Measurements from ENCODE around the gene C10orf90. TPM values are rescaled to one million over a fixed set of nuclear protein-coding genes. Genes with fewer than 3 reads are reported as not detected.

The C10orf90 gene
- total and polyA plus RNA-seq, 2 of the 8 experiments (the other 6 are each of a cell fraction or from before 2014, with no cell fraction given), result 0.21 TPM; not detected in 1

DNA sequence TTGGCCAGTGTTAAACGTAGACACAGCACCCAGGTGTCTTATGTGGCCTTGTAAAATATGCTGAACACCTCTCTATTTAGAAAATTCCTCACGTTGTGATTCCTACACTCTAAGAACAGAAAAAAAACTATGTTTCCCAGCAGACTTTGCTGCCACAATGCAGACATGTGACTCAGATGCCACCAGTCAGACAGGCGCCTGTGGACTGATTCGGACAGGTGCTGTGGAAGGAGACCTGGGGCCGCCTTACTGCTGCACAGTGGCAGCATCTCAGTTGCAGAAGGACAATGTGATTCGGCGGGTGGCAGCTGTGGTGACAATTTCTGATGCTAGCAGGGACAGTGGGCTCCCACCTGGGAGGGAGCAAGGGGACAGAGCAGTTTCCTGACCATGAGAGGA is 88.8 kb downstream of the C10orf90 start:
- CTCF ChIA-PET (ENCODE audit: partially characterized antibody), result interaction anchor here (0.6 kb wide), 1 partner anchor 1238 kb away, joined by 3 read pairs; no protein-coding TSS in a partner anchor

More for the DNA sequence above, 88.8 kb downstream of the C10orf90 start:
- H3K27me3 ChIP-seq (replicated peaks in 1 of 4; ENCODE audit: control insufficient read depth in 3 of 4, extremely low read depth in 1 of 4, insufficient read depth in 3 of 4, low read length in 3 of 4), result no peaks in the 10 kb centered on the region
- no peak overlapping the region for H4K8ac ChIP-seq (ENCODE audit: extremely low read depth, insufficient read depth, low read length)
- H3K4me1 ChIP-seq (replicated peaks in 1 of 4; ENCODE audit: control insufficient read depth in 3 of 4, insufficient read depth in 4 of 4, low read length in 3 of 4), result peaks cover 0 to 8% (median 6%) of the 10 kb centered on the region in 4 experiments; a peak in 5 of 7 replicates
- H4K20me1 ChIP-seq (replicated peaks in 1 of 2; ENCODE audit: control insufficient read depth in 1 of 2, insufficient read depth in 2 of 2, low read length in 2 of 2), result no peaks in the 10 kb centered on the region
- H3K4me3 ChIP-seq (ENCODE audit: extremely low read depth in 1 of 4, insufficient read depth in 2 of 4, low read depth in 3 of 4, low read length in 4 of 4), result no peak overlapping the region
- TF ChIP-seq CTCF (IDR thresholded peaks at IDR 0.05; ENCODE audit: control extremely low read depth in 1 of 3, insufficient read depth in 1 of 3, low read depth in 1 of 3, low read length in 3 of 3) (no peak), GTF2F1 (IDR thresholded peaks at IDR 0.05; ENCODE audit: borderline replicate concordance, low read depth, low read length) (no peak), KDM1A (IDR thresholded peaks at IDR 0.05; ENCODE audit: borderline replicate concordance, low read length) (no peak), HDAC2 (IDR thresholded peaks at IDR 0.05; ENCODE audit: borderline replicate concordance in 1 of 2, low read depth in 2 of 2, low read length in 2 of 2) (no peak), TAF7 (optimal IDR thresholded peaks at IDR 0.05; ENCODE audit: borderline replicate concordance, low read depth, low read length) (no peak), EZH2 (IDR thresholded peaks at IDR 0.05; ENCODE audit: low read depth, low read length, severe bottlenecking) (no peak), ASH2L (IDR thresholded peaks at IDR 0.05; ENCODE audit: low read length) (no peak)
- no peak overlapping the region for H2BK20ac ChIP-seq (ENCODE audit: low read length)
- no peaks in the 10 kb centered on the region for H3K36me3 ChIP-seq (ENCODE audit: control insufficient read depth in 2 of 4, insufficient read depth in 4 of 4, low read length in 3 of 4)
- no peak overlapping the region for H2AK5ac ChIP-seq (ENCODE audit: low read depth, low read length)
- no peak overlapping the region for H3K4ac ChIP-seq (replicated peaks; ENCODE audit: insufficient read length, low read depth, low read length)
- H2BK120ac ChIP-seq (replicated peaks; ENCODE audit: low read depth, low read length), result no peak overlapping the region
- no peak overlapping the region for H2AFZ ChIP-seq (ENCODE audit: low read length)
- no peaks in the 10 kb centered on the region for H3K9me3 ChIP-seq (ENCODE audit: insufficient read depth in 2 of 2, low read depth in 1 of 2, low read length in 1 of 2)
- H3K23ac ChIP-seq (ENCODE audit: insufficient read length), result no peak overlapping the region
- no peak overlapping the region for H2BK5ac ChIP-seq (ENCODE audit: low read depth, low read length)
- H3K23me2 ChIP-seq (ENCODE audit: low read depth, low read length), result 0 out of 2 replicates have a peak, but pooled peaks cover 2% of the 10 kb centered on the region
- H4K91ac ChIP-seq (replicated peaks; ENCODE audit: insufficient read length, low read length), result no peak overlapping the region
- no peak overlapping the region for H3K27ac ChIP-seq (ENCODE audit: low read depth, low read length)
- DNase-seq (ENCODE audit: low read depth in 1 of 2, low spot score in 2 of 2), result no peak
- H4K5ac ChIP-seq (ENCODE audit: insufficient read length, low read depth, low read length), result no peak overlapping the region
- H2BK15ac ChIP-seq (ENCODE audit: low read length), result no peak overlapping the region
- H3K4me2 ChIP-seq (ENCODE audit: insufficient read depth in 1 of 2, low read depth in 2 of 2, low read length in 2 of 2), result no peak overlapping the region
- POLR2A ChIA-PET (ENCODE audit: partially characterized antibody), result no interaction called here
- no peak for FAIRE-seq
- H2BK12ac ChIP-seq (ENCODE audit: low read depth, low read length), result no peak overlapping the region
- WGBS, 2 experiments (ENCODE audit: extremely low coverage in 1 of 2, insufficient coverage in 1 of 2, insufficient read length in 1 of 2, insufficient replicate concordance in 2 of 2, low coverage in 1 of 2, low lambda C conversion rate in 2 of 2, missing lambda C conversion rate in 1 of 2), result 96% methylated on average over 7 of the region's 7 CpGs; no CpG with 5 or more reads in 1 of the 2 experiments
- H3K14ac ChIP-seq (ENCODE audit: insufficient read length), result no peak overlapping the region
- H3K18ac ChIP-seq (ENCODE audit: extremely low read depth, low read length), result no peak overlapping the region
- H3K9ac ChIP-seq (replicated peaks in 1 of 4; ENCODE audit: extremely low read depth in 1 of 4, low read depth in 3 of 4, low read length in 3 of 4), result no peak overlapping the region
- no peak overlapping the region for H3K56ac ChIP-seq (replicated peaks; ENCODE audit: insufficient read length, low read depth, low read length)
- no peaks in the 10 kb centered on the region for H3K79me1 ChIP-seq (ENCODE audit: low read depth, low read length)
- H3K79me2 ChIP-seq (ENCODE audit: control insufficient read depth in 1 of 2, insufficient read depth in 2 of 2, low read length in 2 of 2), result no peaks in the 10 kb centered on the region

Data from H1 (cell line).